Effector memory CD4-positive, alpha-beta T cell (primary cell): ENCODE results near the gene CTNNBL1.

Experiments
- DNase-seq, 3 donors: peaks; one replicate each; pipeline ENCODE4 v3.0.0-alpha.2; 2020
- H3K27ac ChIP-seq: 2 replicates; pipeline ENCODE4 v1.7.0; 2013; ENCODE audit warnings: mild to moderate bottlenecking, low read length, moderate library complexity; ENCODE audit not compliant: insufficient read depth, poor library complexity, severe bottlenecking
- H3K27me3 ChIP-seq: replicated peaks from 2 replicates; pipeline ENCODE4 v1.7.0; 2013; ENCODE audit warnings: mild to moderate bottlenecking, low read length; ENCODE audit not compliant: insufficient read depth, control insufficient read depth, poor library complexity, severe bottlenecking
- H3K36me3 ChIP-seq: 2 replicates; pipeline ENCODE4 v1.7.0; 2013; ENCODE audit warnings: mild to moderate bottlenecking, low read length, moderate library complexity; ENCODE audit not compliant: control insufficient read depth, insufficient read depth
- H3K4me1 ChIP-seq: 2 replicates; pipeline ENCODE4 v1.7.0; 2013; ENCODE audit warnings: low read length, mild to moderate bottlenecking; ENCODE audit not compliant: control insufficient read depth, insufficient read depth, poor library complexity, severe bottlenecking
- H3K4me3 ChIP-seq: 2 replicates; pipeline ENCODE4 v1.7.0; 2013; ENCODE audit warnings: low read length, low read depth, mild to moderate bottlenecking; ENCODE audit not compliant: insufficient read depth, poor library complexity, severe bottlenecking
- H3K9me3 ChIP-seq: 2 replicates; pipeline ENCODE4 v1.7.0; 2013; ENCODE audit warnings: mild to moderate bottlenecking, low read length, moderate library complexity; ENCODE audit not compliant: control insufficient read depth

The CTNNBL1 gene

GRCh38 chr20:37764333-37764935 lies 70.6 kb downstream of the CTNNBL1 start:
- Histone ChIP-seq H3K36me3 (peaks cover 17% of the 10 kb centered on the region), H3K9me3 (no peaks in the 10 kb centered on the region), H3K27me3 (no peaks in the 10 kb centered on the region), H3K4me1 (no peaks in the 10 kb centered on the region), H3K27ac (no peak overlapping the region), H3K4me3 (no peak overlapping the region)
- no peak for DNase-seq

GRCh38 chr20:37770908-37771307 lies 77.1 kb downstream of the CTNNBL1 start:
- Histone ChIP-seq H3K4me3 (no peak overlapping the region), H3K4me1 (no peaks in the 10 kb centered on the region), H3K27me3 (no peaks in the 10 kb centered on the region), H3K36me3 (peaks cover 12% of the 10 kb centered on the region), H3K9me3 (no peaks in the 10 kb centered on the region), H3K27ac (no peak overlapping the region)
- DNase-seq = no peak

- DNase-seq = no peak
- no peak overlapping the region for H3K27ac ChIP-seq
- no peaks in the 10 kb centered on the region for H3K27me3 ChIP-seq
- no peaks in the 10 kb centered on the region for H3K9me3 ChIP-seq
- no peaks in the 10 kb centered on the region for H3K4me1 ChIP-seq
- H3K36me3 ChIP-seq = peaks cover 28% of the 10 kb centered on the region
- H3K4me3 ChIP-seq = no peak overlapping the region
Measured at GRCh38 chr20:37773291-37773826, 79.5 kb downstream of the CTNNBL1 start.

GRCh38 chr20:37774156-37774555 lies 80.3 kb downstream of the CTNNBL1 start:
- H3K27ac ChIP-seq = no peak overlapping the region
- no peak overlapping the region for H3K4me3 ChIP-seq
- H3K36me3 ChIP-seq = peaks cover 29% of the 10 kb centered on the region
- H3K4me1 ChIP-seq = no peaks in the 10 kb centered on the region
- no peaks in the 10 kb centered on the region for H3K9me3 ChIP-seq
- H3K27me3 ChIP-seq = no peaks in the 10 kb centered on the region
- DNase-seq = no peak

GRCh38 chr20:37775200-37775599 lies 81.4 kb downstream of the CTNNBL1 start:
- H3K27ac ChIP-seq = no peak overlapping the region
- DNase-seq = no peak
- H3K36me3 ChIP-seq = peaks cover 26% of the 10 kb centered on the region
- H3K4me1 ChIP-seq = no peaks in the 10 kb centered on the region
- no peaks in the 10 kb centered on the region for H3K27me3 ChIP-seq
- H3K4me3 ChIP-seq = no peak overlapping the region
- no peaks in the 10 kb centered on the region for H3K9me3 ChIP-seq

GRCh38 chr20:37776049-37776448 lies 82.2 kb downstream of the CTNNBL1 start:
- no peak overlapping the region for H3K27ac ChIP-seq
- no peak overlapping the region for H3K4me3 ChIP-seq
- H3K9me3 ChIP-seq = no peaks in the 10 kb centered on the region
- DNase-seq = no peak
- no peaks in the 10 kb centered on the region for H3K4me1 ChIP-seq
- H3K36me3 ChIP-seq = peaks cover 26% of the 10 kb centered on the region
- H3K27me3 ChIP-seq = no peaks in the 10 kb centered on the region

GRCh38 chr20:37776526-37776925 lies 82.7 kb downstream of the CTNNBL1 start:
- H3K27ac ChIP-seq = no peak overlapping the region
- no peaks in the 10 kb centered on the region for H3K9me3 ChIP-seq
- H3K27me3 ChIP-seq = no peaks in the 10 kb centered on the region
- peaks cover 28% of the 10 kb centered on the region for H3K36me3 ChIP-seq
- no peak overlapping the region for H3K4me3 ChIP-seq
- H3K4me1 ChIP-seq = no peaks in the 10 kb centered on the region
- no peak for DNase-seq

- no peaks in the 10 kb centered on the region for H3K9me3 ChIP-seq
- no peaks in the 10 kb centered on the region for H3K4me1 ChIP-seq
- H3K27me3 ChIP-seq = no peaks in the 10 kb centered on the region
- no peak overlapping the region for H3K27ac ChIP-seq
- peaks cover 36% of the 10 kb centered on the region for H3K36me3 ChIP-seq
- no peak overlapping the region for H3K4me3 ChIP-seq
- DNase-seq = no peak
Measured at GRCh38 chr20:37777012-37777950, 83.5 kb downstream of the CTNNBL1 start.

GRCh38 chr20:37777988-37778659 lies 84.3 kb downstream of the CTNNBL1 start:
- H3K4me1 ChIP-seq = no peaks in the 10 kb centered on the region
- H3K9me3 ChIP-seq = no peaks in the 10 kb centered on the region
- no peak overlapping the region for H3K27ac ChIP-seq
- H3K36me3 ChIP-seq = peaks cover 37% of the 10 kb centered on the region
- no peaks in the 10 kb centered on the region for H3K27me3 ChIP-seq
- no peak for DNase-seq
- H3K4me3 ChIP-seq = no peak overlapping the region
